HG02623 (cell line): ENCODE results near the gene SLC1A3.

Experiments used
- ATAC-seq: cut with Tn5 transposase; IDR thresholded peaks from one replicate; pipeline ENCODE4 v1.9.1; 2021; ENCODE audit warnings: moderate library complexity; ENCODE audit not compliant: unreplicated experiment

The SLC1A3 gene

GRCh38 chr5:36683821-36684434 is 77.5 kb downstream of the SLC1A3 start:
- no peak for ATAC-seq

- ATAC-seq, result no peak
Observed at GRCh38 chr5:36685631-36686288, 79.4 kb downstream of the SLC1A3 start.

GRCh38 chr5:36686881-36687280 is 80.5 kb downstream of the SLC1A3 start:
- ATAC-seq, result no peak

GRCh38 chr5:36688722-36689121 is 82.3 kb downstream of the SLC1A3 start:
- no peak for ATAC-seq

GRCh38 chr5:36689225-36689624 is 82.8 kb downstream of the SLC1A3 start:
- ATAC-seq, result no peak

- peak; percentile 74 for ATAC-seq
Observed at GRCh38 chr5:36690041-36690961, 83.9 kb downstream of the SLC1A3 start.

GRCh38 chr5:36691226-36691625 is 84.8 kb downstream of the SLC1A3 start:
- no peak for ATAC-seq

GRCh38 chr5:36691696-36692371 is 85.4 kb downstream of the SLC1A3 start:
- ATAC-seq, result no peak

GRCh38 chr5:36692791-36693763 is 86.7 kb downstream of the SLC1A3 start:
- ATAC-seq, result peak; percentile 62

GRCh38 chr5:36694351-36694750 is 87.9 kb downstream of the SLC1A3 start:
- no peak for ATAC-seq

- peak; percentile 55 for ATAC-seq
Observed at GRCh38 chr5:36696059-36696673, 89.8 kb downstream of the SLC1A3 start.

- no peak for ATAC-seq
Observed at GRCh38 chr5:36698031-36698430, 91.6 kb downstream of the SLC1A3 start.

- ATAC-seq, result peak; percentile 95
Observed at GRCh38 chr5:36701085-36701698, 94.8 kb downstream of the SLC1A3 start.

- ATAC-seq, result no peak
Observed at GRCh38 chr5:36703245-36703860, 96.9 kb downstream of the SLC1A3 start.

- no peak for ATAC-seq
Observed at GRCh38 chr5:36704131-36704530, 97.7 kb downstream of the SLC1A3 start.

GRCh38 chr5:36705055-36705454 is 98.6 kb downstream of the SLC1A3 start:
- no peak for ATAC-seq

GRCh38 chr5:36706662-36707061 is 100.3 kb downstream of the SLC1A3 start:
- no peak for ATAC-seq

- no peak for ATAC-seq
Observed at GRCh38 chr5:36708996-36709395, 102.6 kb downstream of the SLC1A3 start.

GRCh38 chr5:36710039-36710438 is 103.6 kb downstream of the SLC1A3 start:
- ATAC-seq, result no peak
